Measurements from ENCODE around the gene TENM4.
"Not testable (repeated sequence)": the region's sequence is repeated elsewhere in the genome, so short reads cannot be mapped to it uniquely, and the experiment has no call there.

TENM4 gene

GRCh38 chr11:78646564-78647185, 794.2 kb downstream of the TENM4 start:
- DNase-seq (ENCODE audit: low read depth), result peak; percentile 64

GRCh38 chr11:78645226-78646202, 795.3 kb downstream of the TENM4 start:
- peak; percentile 99 for TF ChIP-seq CTCF (conservative IDR thresholded peaks at IDR 0.05; ENCODE audit: low read depth, low read length)
- peak; percentile 82 for DNase-seq (ENCODE audit: low read depth)
- H3K4me3 ChIP-seq (ENCODE audit: low read depth, low read length), result no peak overlapping the region

More at GRCh38 chr11:78646564-78647185, 794.2 kb downstream of the TENM4 start:
- H3K4me3 ChIP-seq (ENCODE audit: low read depth, low read length), result no peak overlapping the region
- TF ChIP-seq CTCF (conservative IDR thresholded peaks at IDR 0.05; ENCODE audit: low read depth, low read length), result peak; percentile 79

GRCh38 chr11:78643676-78644056, 797.2 kb downstream of the TENM4 start:
- no peak for DNase-seq (ENCODE audit: low read depth)
- TF ChIP-seq CTCF (conservative IDR thresholded peaks at IDR 0.05; ENCODE audit: low read depth, low read length), result no peak
- H3K4me3 ChIP-seq (ENCODE audit: low read depth, low read length), result no peak overlapping the region

DNA sequence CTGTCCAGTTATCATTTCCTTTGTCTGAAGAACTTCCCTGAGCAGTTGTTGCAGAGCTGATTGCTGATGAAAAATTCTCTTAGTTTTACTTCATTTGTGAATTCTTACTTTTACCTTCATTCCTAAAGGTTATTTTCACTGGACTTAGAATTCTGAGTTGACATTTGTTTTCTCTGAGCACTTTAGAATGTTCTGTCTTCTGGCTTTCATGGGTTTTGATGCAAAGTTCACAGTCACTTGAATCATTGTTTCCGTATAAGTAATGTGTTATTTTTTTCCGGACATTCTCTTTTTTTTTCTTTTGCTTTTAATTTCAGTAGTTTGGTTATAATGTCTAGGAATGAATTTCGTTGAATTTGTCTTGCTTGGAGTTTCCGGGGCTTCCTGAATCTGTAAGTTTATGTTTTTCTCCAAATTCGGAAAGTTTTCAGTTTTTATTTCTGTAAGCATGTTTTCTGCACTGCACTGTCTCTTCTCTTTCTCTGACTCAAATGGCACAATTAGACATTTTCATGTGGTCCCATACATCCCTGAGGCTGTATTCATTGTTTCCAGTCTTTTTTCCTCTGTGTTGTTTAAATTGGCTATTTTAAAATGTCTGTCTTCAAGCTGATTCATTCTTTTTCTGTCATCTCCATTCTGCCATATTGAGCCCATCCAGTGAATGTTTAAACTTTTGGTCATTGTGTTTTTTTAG, 797.7 kb downstream of the TENM4 start:
- no peak for TF ChIP-seq CTCF (conservative IDR thresholded peaks at IDR 0.05; ENCODE audit: low read depth, low read length)
- H3K4me3 ChIP-seq (ENCODE audit: low read depth, low read length), result no peak overlapping the region
- no peak for DNase-seq (ENCODE audit: low read depth)

GRCh38 chr11:78641541-78641940, 799.3 kb downstream of the TENM4 start:
- TF ChIP-seq CTCF (conservative IDR thresholded peaks at IDR 0.05; ENCODE audit: low read depth, low read length), result no peak
- DNase-seq (ENCODE audit: low read depth), result no peak

GRCh38 chr11:78638704-78639380, 802.0 kb downstream of the TENM4 start:
- no peak for TF ChIP-seq CTCF (conservative IDR thresholded peaks at IDR 0.05; ENCODE audit: low read depth, low read length)
- DNase-seq (ENCODE audit: low read depth), result no peak
- H3K4me3 ChIP-seq (ENCODE audit: low read depth, low read length), result no peak overlapping the region

More at GRCh38 chr11:78641541-78641940, 799.3 kb downstream of the TENM4 start:
- no peak overlapping the region for H3K4me3 ChIP-seq (ENCODE audit: low read depth, low read length)

DNA sequence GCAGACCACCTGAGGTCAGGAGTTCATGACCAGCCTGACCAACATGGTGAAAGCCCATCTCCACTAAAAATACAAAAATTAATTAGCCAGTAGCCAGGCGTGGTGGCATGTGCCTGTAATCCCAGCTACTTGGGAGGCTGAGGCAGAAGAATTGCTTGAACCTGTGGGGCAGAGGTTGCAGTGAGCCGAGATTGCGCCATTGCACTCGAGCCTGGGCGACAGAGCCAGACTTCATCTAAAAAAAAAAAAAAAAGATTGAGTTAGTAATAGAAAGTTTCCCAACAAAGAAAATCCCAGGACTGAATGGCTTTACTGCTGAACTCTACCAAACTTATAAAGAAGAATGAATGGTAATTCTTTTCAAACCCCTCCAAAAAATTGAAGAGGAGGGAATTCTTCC, 803.3 kb downstream of the TENM4 start:
- not testable (repeated sequence) for H3K4me3 ChIP-seq (ENCODE audit: low read depth, low read length); DNase-seq (ENCODE audit: low read depth)

Measured in choroid plexus epithelial cell (primary cell).